Activated B cell treated with CpG ODN at 0.5 μM for 24 hours (primary cell): ENCODE measurements around the gene ZNF101. TPM values are rescaled to one million over a fixed set of nuclear protein-coding genes. Genes with fewer than 3 reads are reported as not detected.
"Not testable (repeated sequence)": the region's sequence is repeated elsewhere in the genome, so short reads cannot be mapped to it uniquely, and the experiment has no call there.

Source experiments
- ATAC-seq: fragments of 200-7000 bp; cut with Tn5 transposase; one replicate; pipeline ENCODE4 v1.10.0; 2021; ENCODE audit warnings: low read depth, mild to moderate bottlenecking, moderate library complexity
- CTCF ChIA-PET: fragments of 350-600 bp; sonication (Branson Sonifier 250); formaldehyde crosslinking; loops from one replicate; lab custom pipeline; 2021; ENCODE audit warnings: antibody characterized with exemption; lab: Charles Lee
- POLR2A ChIA-PET: fragments of 350-600 bp; sonication (Branson Sonifier 250); formaldehyde crosslinking; loops from one replicate; lab custom pipeline; 2021; ENCODE audit warnings: antibody characterized with exemption; lab: Charles Lee
- DNase-seq: peaks from one replicate; pipeline ENCODE4 v3.0.0; 2022
- H3K27ac Mint-ChIP-seq: one replicate; pipeline ENCODE4 v1.8.0; 2020; ENCODE audit warnings: mixed read lengths
- H3K27me3 Mint-ChIP-seq: one replicate; pipeline ENCODE4 v1.8.0; 2021; ENCODE audit warnings: mixed read lengths
- H3K36me3 Mint-ChIP-seq: one replicate; pipeline ENCODE4 v1.8.0; 2021; ENCODE audit warnings: low read depth, mixed read lengths
- H3K4me1 Mint-ChIP-seq: one replicate; pipeline ENCODE4 v1.8.0; 2021; ENCODE audit warnings: mixed read lengths
- H3K4me3 Mint-ChIP-seq: one replicate; pipeline ENCODE4 v1.8.0; 2020; ENCODE audit warnings: mild to moderate bottlenecking, mixed read lengths
- H3K9me3 Mint-ChIP-seq: one replicate; pipeline ENCODE4 v1.8.0; 2020; ENCODE audit warnings: mixed read lengths
- CTCF ChIP-seq: fragments of 200-600 bp; IDR thresholded peaks from one replicate; pipeline ENCODE4 v1.8.0; 2022; ENCODE audit warnings: antibody characterized with exemption, mild to moderate bottlenecking
- intact Hi-C: fragments of 100-400 bp; cut with micrococcal nuclease; formaldehyde crosslinking; loops from one replicate; pipeline ENCODE4 v1.15.1; 2024
- total RNA-seq: library from RNA; stranded (reverse); gene quantifications from 2 replicates; pipeline ENCODE4 v1.2.3, GENCODE V29; 2022

ZNF101 gene
- total RNA-seq, 1 donor from 2014 or later, result 52.6 TPM

GRCh38 chr19:19677579-19677978, 8.9 kb downstream of the ZNF101 start:
- CTCF ChIA-PET, result no interaction called here
- Mint-ChIP-seq H3K36me3 (peaks cover 78% of the 10 kb centered on the region), H3K27ac (no peak overlapping the region), H3K27me3 (no peaks in the 10 kb centered on the region), H3K4me3 (no peak overlapping the region), H3K4me1 (peaks cover 12% of the 10 kb centered on the region), H3K9me3 (peaks cover 12% of the 10 kb centered on the region)
- intact Hi-C loops, result no loop called here
- TF ChIP-seq CTCF, result no peak
- DNase-seq (no peak), ATAC-seq (no peak)
- POLR2A ChIA-PET, result interaction anchor here (0.9 kb wide), 1 partner anchor 14 kb away, joined by 3 read pairs; the partner anchor contains the start of gene ATP13A1

GRCh38 chr19:19679176-19680073, 10.8 kb downstream of the ZNF101 start:
- H3K27me3 Mint-ChIP-seq, result no peaks in the 10 kb centered on the region
- peaks cover 7% of the 10 kb centered on the region for H3K4me1 Mint-ChIP-seq
- POLR2A ChIA-PET, result interaction anchor here (1.1 to 1.5 kb wide), 2 partner anchors 9 to 11 kb away, joined by 3 read pairs; partner anchors contain the start of gene ZNF101
- H3K36me3 Mint-ChIP-seq, result peaks cover 80% of the 10 kb centered on the region
- no peak overlapping the region for H3K4me3 Mint-ChIP-seq
- ATAC-seq (no peak), DNase-seq (no peak)
- CTCF ChIA-PET, result no interaction called here
- H3K27ac Mint-ChIP-seq, result no peak overlapping the region
- intact Hi-C loops, result no loop called here
- TF ChIP-seq CTCF, result no peak
- H3K9me3 Mint-ChIP-seq, result peaks cover 15% of the 10 kb centered on the region

GRCh38 chr19:19686119-19686518, 17.5 kb downstream of the ZNF101 start:
- H3K4me1 Mint-ChIP-seq, POLR2A ChIA-PET, intact Hi-C loops, H3K4me3 Mint-ChIP-seq, DNase-seq, H3K9me3 Mint-ChIP-seq, CTCF ChIA-PET, H3K27ac Mint-ChIP-seq, ATAC-seq, H3K27me3 Mint-ChIP-seq: not testable (repeated sequence)
- peaks cover 34% of the 10 kb centered on the region for H3K36me3 Mint-ChIP-seq

GRCh38 chr19:19686580-19686979, 17.9 kb downstream of the ZNF101 start:
- no peaks in the 10 kb centered on the region for H3K4me1 Mint-ChIP-seq
- ChIA-PET POLR2A (no interaction called here), CTCF (no interaction called here)
- H3K27me3 Mint-ChIP-seq, result no peaks in the 10 kb centered on the region
- intact Hi-C loops, result no loop called here
- TF ChIP-seq CTCF, result no peak
- no peak for ATAC-seq
- H3K36me3 Mint-ChIP-seq, result peaks cover 29% of the 10 kb centered on the region
- H3K4me3 Mint-ChIP-seq, result no peak overlapping the region
- DNase-seq, result no peak
- H3K9me3 Mint-ChIP-seq, result peaks cover 7% of the 10 kb centered on the region
- H3K27ac Mint-ChIP-seq, result no peak overlapping the region

- ATAC-seq (no peak), DNase-seq (no peak)
- peaks cover 29% of the 10 kb centered on the region for H3K36me3 Mint-ChIP-seq
These were observed 18.5 kb downstream of the ZNF101 start for GRCh38 chr19:19687090-19687489.

GRCh38 chr19:19689023-19689422, 20.4 kb downstream of the ZNF101 start:
- peaks cover 12% of the 10 kb centered on the region for H3K36me3 Mint-ChIP-seq
- H3K9me3 Mint-ChIP-seq, ATAC-seq, CTCF ChIA-PET, intact Hi-C loops, DNase-seq, H3K27ac Mint-ChIP-seq, H3K27me3 Mint-ChIP-seq, H3K4me1 Mint-ChIP-seq, H3K4me3 Mint-ChIP-seq: not testable (repeated sequence)
- POLR2A ChIA-PET, result interaction anchor here (0.6 kb wide), 1 partner anchor 25 kb away, joined by 3 read pairs; no protein-coding TSS in a partner anchor

More at GRCh38 chr19:19687090-19687489, 18.5 kb downstream of the ZNF101 start:
- peaks cover 7% of the 10 kb centered on the region for H3K9me3 Mint-ChIP-seq
- CTCF ChIA-PET, result no interaction called here
- POLR2A ChIA-PET, result no interaction called here
- intact Hi-C loops, result no loop called here
- H3K4me1 Mint-ChIP-seq, result no peaks in the 10 kb centered on the region
- H3K27me3 Mint-ChIP-seq, result no peaks in the 10 kb centered on the region
- no peak overlapping the region for H3K27ac Mint-ChIP-seq
- no peak for TF ChIP-seq CTCF
- H3K4me3 Mint-ChIP-seq, result no peak overlapping the region
